Keratinocyte (primary cell): ENCODE data around the gene ACAD10. TPM values are rescaled to one million over a fixed set of nuclear protein-coding genes. Genes with fewer than 3 reads are reported as not detected.
A peak's percentile ranks its signal among the peaks of the same experiment; 100 is the strongest.

Experiments
- DNase-seq: peaks from one replicate; pipeline ENCODE4 v3.0.0-alpha.2; 2011; ENCODE audit warnings: low read depth, missing footprints, low spot score
- FAIRE-seq: peaks from 2 replicates; lab custom pipeline; 2011; peaks lifted over from hg19 to GRCh38; lab: Jason Lieb, UNC
- H2AFZ ChIP-seq: 2 replicates; pipeline ENCODE4 v1.6.0; 2012; ENCODE audit warnings: low read length, control low read depth, inconsistent platforms; ENCODE audit not compliant: control insufficient read depth
- H3K27ac ChIP-seq: 2 replicates; pipeline ENCODE4 v1.5.1; 2011; ENCODE audit warnings: low read length; ENCODE audit not compliant: control insufficient read depth, insufficient read depth
- H3K27me3 ChIP-seq: 3 replicates; pipeline ENCODE4 v1.6.0; 2011; ENCODE audit warnings: low read length; ENCODE audit not compliant: control insufficient read depth, insufficient read depth; ENCODE audit errors: extremely low read depth
- H3K36me3 ChIP-seq, 2 experiments: 2 replicates in 1 of 2; 3 replicates in 1 of 2; pipeline ENCODE4 v1.5.1; 2011; ENCODE audit warnings: low read length in 2 of 2, mild to moderate bottlenecking in 1 of 2; ENCODE audit not compliant: control insufficient read depth in 2 of 2, insufficient read depth in 2 of 2; ENCODE audit errors: extremely low read depth in 1 of 2
- H3K4me1 ChIP-seq: 3 replicates; pipeline ENCODE4 v1.5.1; 2011; ENCODE audit warnings: low read length; ENCODE audit not compliant: control insufficient read depth, insufficient read depth; ENCODE audit errors: extremely low read depth
- H3K4me2 ChIP-seq: 3 replicates; pipeline ENCODE4 v1.6.0; 2011; ENCODE audit warnings: low read depth, low read length; ENCODE audit not compliant: control insufficient read depth, insufficient read depth; ENCODE audit errors: extremely low read depth
- H3K4me3 ChIP-seq, 3 experiments: fragments of 200-600 bp in 1 of 3; sonication (generic) in 1 of 3; 2 replicates in 2 of 3; 3 replicates in 1 of 3; pipeline ENCODE4 v1.5.1; 2011 to 2016; ENCODE audit warnings: low read length in 3 of 3, mild to moderate bottlenecking in 3 of 3, control low read depth in 2 of 3, inconsistent platforms in 1 of 3, low read depth in 1 of 3, mixed read lengths in 1 of 3, mixed run types in 1 of 3, moderate library complexity in 1 of 3; ENCODE audit not compliant: control insufficient read depth in 2 of 3, insufficient read depth in 2 of 3; ENCODE audit errors: extremely low read depth in 1 of 3
- H3K79me2 ChIP-seq: 2 replicates; pipeline ENCODE4 v1.6.0; 2012; ENCODE audit warnings: low read length; ENCODE audit not compliant: control insufficient read depth, insufficient read depth
- H3K9ac ChIP-seq: 3 replicates; pipeline ENCODE4 v1.6.0; 2011; ENCODE audit warnings: low read length; ENCODE audit not compliant: control insufficient read depth, insufficient read depth; ENCODE audit errors: extremely low read depth
- H3K9me1 ChIP-seq: 3 replicates; pipeline ENCODE4 v1.6.0; 2011; ENCODE audit warnings: low read length; ENCODE audit not compliant: control insufficient read depth, insufficient read depth; ENCODE audit errors: extremely low read depth
- H3K9me3 ChIP-seq: 2 replicates; pipeline ENCODE4 v1.5.1; 2012; ENCODE audit warnings: low read depth, low read length; ENCODE audit not compliant: control insufficient read depth
- H4K20me1 ChIP-seq: 3 replicates; pipeline ENCODE4 v1.6.0; 2011; ENCODE audit warnings: low read length; ENCODE audit not compliant: control insufficient read depth, insufficient read depth; ENCODE audit errors: extremely low read depth
- EZH2 ChIP-seq: IDR thresholded peaks from one replicate; pipeline ENCODE4 v1.6.1; 2012; ENCODE audit warnings: inconsistent platforms, mild to moderate bottlenecking, low read length, moderate library complexity
- dilution Hi-C: fragments of 300-500 bp; cut with MboI; formaldehyde crosslinking; loops from one replicate; pipeline ENCODE4 v1.7.0; 2020; ENCODE audit warnings: low sequenced_read_pairs; ENCODE audit not compliant: extremely low pct_ligation_motif_present
- polyA plus RNA-seq, 5 experiments: library from polyadenylated mRNA; depleted of rRNA in 3 of 5; stranded (reverse) in 3 of 5; stranded (forward) in 1 of 5; unstranded in 1 of 5; fragments of >200 nt; gene quantifications; 1 replicate in 1 of 5; 2 replicates in 3 of 5; 3 replicates in 1 of 5; pipeline versions ENCODE4 v1.2.1 to v1.2.3, GENCODE V29; 2011 to 2012; ENCODE audit warnings: missing spikeins in 2 of 5, low read depth in 1 of 5, low replicate concordance in 1 of 5
- TF ChIP-seq, protein P1 (sequence below), 3 experiments: IDR thresholded peaks in 1 of 3; conservative IDR thresholded peaks in 1 of 3; optimal IDR thresholded peaks in 1 of 3; 2 replicates in 2 of 3; 3 replicates in 1 of 3; pipeline versions ENCODE3 to v1.5.1; 2011; ENCODE audit warnings: low read length in 3 of 3, mild to moderate bottlenecking in 3 of 3, moderate library complexity in 2 of 3, control low read depth in 1 of 3, inconsistent platforms in 1 of 3; ENCODE audit not compliant: insufficient read depth in 2 of 3; ENCODE audit errors: extremely low read depth in 1 of 3

Gene ACAD10
- polyA plus RNA-seq, 1 donor (not counting 4 experiments of a cell fraction or from before 2014, with no cell fraction given) = 13.2 TPM

DNA sequence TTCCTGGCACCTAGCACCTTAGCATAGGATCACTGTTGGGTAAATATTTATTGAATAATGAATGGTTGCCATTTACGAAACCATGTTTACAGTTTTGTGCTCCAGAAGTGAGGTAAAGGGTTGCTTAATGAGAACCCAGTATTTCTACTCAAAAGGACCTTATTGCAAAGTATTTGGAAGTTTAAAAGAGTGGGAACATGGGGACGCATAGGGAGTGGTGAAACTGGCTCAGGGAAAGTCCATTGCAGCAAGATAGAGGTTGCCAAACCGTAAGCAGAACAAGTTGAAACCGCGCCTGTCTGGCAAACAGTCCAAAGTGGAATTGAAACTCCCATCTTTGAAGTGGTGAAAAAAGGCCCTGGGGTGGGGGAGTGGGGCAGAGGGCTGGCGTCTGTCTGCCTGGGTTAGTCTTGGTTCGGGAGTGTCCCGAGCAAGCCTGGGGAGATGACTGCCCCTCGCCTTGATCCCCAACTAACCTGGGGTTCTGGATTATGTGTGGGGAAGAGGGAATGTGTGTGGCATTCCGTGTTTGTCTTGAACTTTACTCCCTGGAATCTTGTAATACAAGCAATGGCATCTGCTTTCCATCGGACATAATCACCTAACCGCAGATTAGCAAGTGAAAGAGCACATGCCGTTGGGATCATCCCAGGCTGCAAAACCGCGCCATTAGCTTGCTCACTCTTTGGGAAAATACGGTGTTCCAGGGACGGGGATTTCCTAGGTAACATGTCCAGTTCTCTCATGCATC is 88.1 kb downstream of the ACAD10 start:
- Histone ChIP-seq H3K27me3 (no peaks in the 10 kb centered on the region), H3K27ac (peak overlapping the region; percentile 83), H4K20me1 (no peaks in the 10 kb centered on the region), H2AFZ (peak overlapping the region; percentile 80), H3K9me1 (no peaks in the 10 kb centered on the region), H3K79me2 (no peaks in the 10 kb centered on the region), H3K4me2 (peak overlapping the region; percentile 84), H3K9ac (peak overlapping the region; percentile 70), H3K4me3 (peak overlapping the region in 1 of 3 experiments; percentile 40), H3K4me1 (peaks cover 25% of the 10 kb centered on the region), H3K36me3 (no peaks in the 10 kb centered on the region), H3K9me3 (no peaks in the 10 kb centered on the region)
- DNase-seq (no peak), FAIRE-seq (peak; percentile 76)
- TF ChIP-seq, protein P1, sequence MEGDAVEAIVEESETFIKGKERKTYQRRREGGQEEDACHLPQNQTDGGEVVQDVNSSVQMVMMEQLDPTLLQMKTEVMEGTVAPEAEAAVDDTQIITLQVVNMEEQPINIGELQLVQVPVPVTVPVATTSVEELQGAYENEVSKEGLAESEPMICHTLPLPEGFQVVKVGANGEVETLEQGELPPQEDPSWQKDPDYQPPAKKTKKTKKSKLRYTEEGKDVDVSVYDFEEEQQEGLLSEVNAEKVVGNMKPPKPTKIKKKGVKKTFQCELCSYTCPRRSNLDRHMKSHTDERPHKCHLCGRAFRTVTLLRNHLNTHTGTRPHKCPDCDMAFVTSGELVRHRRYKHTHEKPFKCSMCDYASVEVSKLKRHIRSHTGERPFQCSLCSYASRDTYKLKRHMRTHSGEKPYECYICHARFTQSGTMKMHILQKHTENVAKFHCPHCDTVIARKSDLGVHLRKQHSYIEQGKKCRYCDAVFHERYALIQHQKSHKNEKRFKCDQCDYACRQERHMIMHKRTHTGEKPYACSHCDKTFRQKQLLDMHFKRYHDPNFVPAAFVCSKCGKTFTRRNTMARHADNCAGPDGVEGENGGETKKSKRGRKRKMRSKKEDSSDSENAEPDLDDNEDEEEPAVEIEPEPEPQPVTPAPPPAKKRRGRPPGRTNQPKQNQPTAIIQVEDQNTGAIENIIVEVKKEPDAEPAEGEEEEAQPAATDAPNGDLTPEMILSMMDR (optimal IDR thresholded peaks at IDR 0.05 in 1 of 3, IDR thresholded peaks at IDR 0.05 in 1 of 3, conservative IDR thresholded peaks at IDR 0.05 in 1 of 3; ENCODE audit: extremely low read depth in 1 of 3, insufficient read depth in 2 of 3, low read length in 3 of 3) = no peak
- TF ChIP-seq EZH2 = no peak
- dilution Hi-C loops = no loop called here

DNA sequence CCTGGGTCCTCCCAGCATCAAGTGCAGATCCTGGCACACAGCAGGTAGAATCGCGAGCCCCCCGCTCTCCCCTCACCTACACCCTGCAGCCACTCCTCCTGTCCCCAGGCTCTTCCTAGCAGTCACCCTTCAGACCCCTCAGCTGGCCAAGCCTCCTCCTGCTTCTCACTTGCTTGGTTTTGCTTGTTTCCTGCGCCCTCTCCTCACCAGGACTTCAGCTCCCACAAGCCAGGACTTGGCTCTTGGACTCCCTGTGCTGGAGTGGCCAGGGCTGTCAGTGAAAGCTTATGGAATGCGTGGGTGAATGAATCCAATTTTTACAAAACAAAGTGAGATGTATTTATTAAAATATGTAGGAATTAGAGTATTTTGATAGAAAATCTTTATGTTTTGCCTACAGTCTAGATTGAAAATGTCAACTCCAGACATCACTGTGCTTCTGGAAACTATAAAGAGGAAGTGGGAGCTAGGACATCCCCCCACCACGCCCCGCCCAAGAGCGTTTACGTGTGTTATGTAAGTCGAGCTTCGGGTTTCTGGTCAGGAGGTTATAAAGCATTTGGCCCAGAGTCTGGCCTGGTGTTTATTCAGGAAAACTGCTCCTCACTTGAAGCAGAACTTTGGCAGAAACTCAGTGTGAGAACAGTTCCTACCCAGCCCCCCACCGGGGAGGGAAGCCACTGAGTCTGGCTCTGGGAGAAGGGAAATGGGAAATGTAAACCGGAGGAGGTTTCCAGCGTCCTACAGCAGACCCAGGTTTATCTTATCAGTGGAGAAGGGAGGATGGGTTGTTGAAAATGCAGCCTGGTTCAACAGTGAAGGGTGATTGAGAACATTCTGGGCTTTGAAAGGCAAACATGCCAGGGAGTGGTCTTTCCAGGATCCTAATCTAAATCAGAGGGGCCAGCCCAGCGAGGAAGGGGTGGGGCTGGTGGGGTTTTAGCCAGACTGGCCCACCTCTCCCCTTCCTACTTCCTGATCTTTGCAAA is 89.6 kb downstream of the ACAD10 start:
- dilution Hi-C loops = no loop called here
- peaks cover 26% of the 10 kb centered on the region for H3K4me1 ChIP-seq
- FAIRE-seq (no peak), DNase-seq (no peak)
- H3K27ac ChIP-seq = peak overlapping the region; percentile 22
- peak overlapping the region; percentile 25 for H2AFZ ChIP-seq
- H4K20me1 ChIP-seq = no peaks in the 10 kb centered on the region
- no peaks in the 10 kb centered on the region for H3K27me3 ChIP-seq
- no peaks in the 10 kb centered on the region for H3K9me3 ChIP-seq
- no peak overlapping the region for H3K4me3 ChIP-seq
- no peaks in the 10 kb centered on the region for H3K36me3 ChIP-seq
- no peak for TF ChIP-seq EZH2
- TF ChIP-seq, protein P1 (optimal IDR thresholded peaks at IDR 0.05 in 1 of 3, IDR thresholded peaks at IDR 0.05 in 1 of 3, conservative IDR thresholded peaks at IDR 0.05 in 1 of 3; ENCODE audit: extremely low read depth in 1 of 3, insufficient read depth in 2 of 3, low read length in 3 of 3) = no peak
- peaks cover 1% of the 10 kb centered on the region for H3K9me1 ChIP-seq
- H3K4me2 ChIP-seq = peak overlapping the region; percentile 39
- H3K9ac ChIP-seq = peak overlapping the region; percentile 22
- no peaks in the 10 kb centered on the region for H3K79me2 ChIP-seq
